ENCODE data around the gene ASTN2.

The ASTN2 gene

DNA sequence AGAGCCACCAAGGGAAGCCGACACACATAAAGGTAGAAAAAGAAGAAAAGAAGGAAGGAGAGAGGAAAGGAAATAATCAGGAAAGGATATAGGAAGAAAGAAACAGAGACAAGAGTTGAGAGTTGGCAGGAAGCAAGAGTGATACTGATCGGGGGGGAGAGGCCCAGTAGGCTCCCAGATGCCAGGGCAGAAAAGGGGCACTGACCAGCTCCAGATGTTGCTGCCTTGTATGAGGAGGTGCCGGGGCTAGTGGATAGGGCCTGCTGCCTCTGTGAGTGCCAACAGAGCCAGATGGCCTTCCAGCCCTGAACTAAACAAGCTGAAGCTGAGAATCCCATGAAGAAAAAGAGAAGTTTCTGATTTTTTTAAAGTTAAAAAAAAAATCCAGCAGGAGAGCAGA lies 809.8 kb downstream of the ASTN2 start:
- no peaks in the 10 kb centered on the region for H3K9me3 ChIP-seq (ENCODE audit: insufficient read depth, low read depth, low read length)
- WGBS = 94% methylated on average over 3 of the region's 3 CpGs
- H3K27me3 ChIP-seq (ENCODE audit: insufficient read depth, low read length) = no peaks in the 10 kb centered on the region

GRCh38 chr9:116604251-116604650 lies 810.6 kb downstream of the ASTN2 start:
- no peaks in the 10 kb centered on the region for H3K9me3 ChIP-seq (ENCODE audit: insufficient read depth, low read depth, low read length)
- H3K36me3 ChIP-seq (ENCODE audit: insufficient read depth, low read length) = no peaks in the 10 kb centered on the region
- H3K4me1 ChIP-seq (ENCODE audit: insufficient read depth, low read length) = no peaks in the 10 kb centered on the region; the same call in 1 of the 2 replicates
- no peaks in the 10 kb centered on the region for H3K27me3 ChIP-seq (ENCODE audit: insufficient read depth, low read length)
- no peak overlapping the region for H3K4me3 ChIP-seq (ENCODE audit: low read length)
- H3K27ac ChIP-seq (ENCODE audit: low read depth, low read length) = no peak overlapping the region
- H3K9ac ChIP-seq (ENCODE audit: low read depth, low read length) = no peak overlapping the region
- whole genome bisulfite sequencing = 90% methylated on average over 2 of the region's 2 CpGs

More for the DNA sequence above, 809.8 kb downstream of the ASTN2 start:
- H3K9ac ChIP-seq (ENCODE audit: low read depth, low read length) = no peak overlapping the region
- no peak overlapping the region for H3K4me3 ChIP-seq (ENCODE audit: low read length)
- H3K4me1 ChIP-seq (ENCODE audit: insufficient read depth, low read length) = no peaks in the 10 kb centered on the region; the same call in 1 of the 2 replicates
- H3K27ac ChIP-seq (ENCODE audit: low read depth, low read length) = no peak overlapping the region
- H3K36me3 ChIP-seq (ENCODE audit: insufficient read depth, low read length) = no peaks in the 10 kb centered on the region

DNA sequence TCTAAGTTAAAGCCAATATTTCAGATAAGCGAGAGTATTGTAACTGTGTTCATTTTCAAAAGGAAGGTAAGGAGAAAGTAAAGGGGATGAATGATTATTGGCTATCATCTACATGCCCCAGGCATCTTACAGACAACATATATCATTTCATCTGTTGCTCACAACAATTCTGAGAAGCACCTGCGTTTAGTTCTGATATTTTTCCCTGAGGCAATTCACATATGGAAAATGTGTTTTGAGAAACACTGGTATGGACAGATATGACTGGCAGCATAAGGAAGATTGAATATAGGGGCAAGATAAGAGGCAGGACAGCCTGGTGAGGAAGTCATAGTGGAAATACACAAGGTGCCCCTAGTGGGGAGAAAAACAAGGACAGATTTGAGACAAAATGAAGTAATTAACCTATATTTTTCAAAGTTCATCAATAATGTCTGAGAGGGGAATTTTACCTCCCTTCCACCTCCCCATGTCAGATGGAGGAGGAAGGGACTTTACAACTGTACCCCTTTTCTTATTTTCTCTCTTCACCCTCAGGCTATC lies 815.4 kb downstream of the ASTN2 start:
- no peak overlapping the region for H3K4me3 ChIP-seq (ENCODE audit: low read length)
- H3K27ac ChIP-seq (ENCODE audit: low read depth, low read length) = no peak overlapping the region
- WGBS = 97% methylated on average over 2 of the region's 2 CpGs
- no peaks in the 10 kb centered on the region for H3K27me3 ChIP-seq (ENCODE audit: insufficient read depth, low read length)
- no peak overlapping the region for H3K9ac ChIP-seq (ENCODE audit: low read depth, low read length)
- no peaks in the 10 kb centered on the region for H3K4me1 ChIP-seq (ENCODE audit: insufficient read depth, low read length)
- H3K9me3 ChIP-seq (ENCODE audit: insufficient read depth, low read depth, low read length) = no peaks in the 10 kb centered on the region
- H3K36me3 ChIP-seq (ENCODE audit: insufficient read depth, low read length) = no peaks in the 10 kb centered on the region

DNA sequence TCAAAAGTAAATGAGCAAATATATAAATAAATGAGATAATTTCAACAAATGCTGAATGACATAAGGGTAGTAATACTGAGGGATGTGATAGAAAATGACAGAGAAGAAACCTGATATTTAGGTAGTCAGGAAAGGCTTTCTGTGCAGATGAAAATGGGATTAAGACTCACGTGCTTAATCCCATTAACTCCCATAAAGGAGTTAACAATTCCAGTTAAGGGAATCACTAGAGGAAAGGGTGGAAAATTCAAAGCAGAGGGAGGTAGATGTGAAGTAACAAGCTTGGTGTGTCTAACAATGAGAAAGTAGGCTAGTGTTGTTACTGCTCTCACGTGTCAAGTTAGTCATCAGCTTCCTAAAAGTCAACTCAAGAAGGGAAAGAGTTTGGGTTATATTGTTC lies 818.2 kb downstream of the ASTN2 start:
- no peak overlapping the region for H3K9ac ChIP-seq (ENCODE audit: low read depth, low read length)
- no peaks in the 10 kb centered on the region for H3K27me3 ChIP-seq (ENCODE audit: insufficient read depth, low read length)
- no peak overlapping the region for H3K27ac ChIP-seq (ENCODE audit: low read depth, low read length)
- no peaks in the 10 kb centered on the region for H3K4me1 ChIP-seq (ENCODE audit: insufficient read depth, low read length)
- WGBS = 85% methylated on average over 1 of the region's 2 CpGs
- no peaks in the 10 kb centered on the region for H3K36me3 ChIP-seq (ENCODE audit: insufficient read depth, low read length)
- H3K4me3 ChIP-seq (ENCODE audit: low read length) = no peak overlapping the region
- H3K9me3 ChIP-seq (ENCODE audit: insufficient read depth, low read depth, low read length) = no peaks in the 10 kb centered on the region

DNA sequence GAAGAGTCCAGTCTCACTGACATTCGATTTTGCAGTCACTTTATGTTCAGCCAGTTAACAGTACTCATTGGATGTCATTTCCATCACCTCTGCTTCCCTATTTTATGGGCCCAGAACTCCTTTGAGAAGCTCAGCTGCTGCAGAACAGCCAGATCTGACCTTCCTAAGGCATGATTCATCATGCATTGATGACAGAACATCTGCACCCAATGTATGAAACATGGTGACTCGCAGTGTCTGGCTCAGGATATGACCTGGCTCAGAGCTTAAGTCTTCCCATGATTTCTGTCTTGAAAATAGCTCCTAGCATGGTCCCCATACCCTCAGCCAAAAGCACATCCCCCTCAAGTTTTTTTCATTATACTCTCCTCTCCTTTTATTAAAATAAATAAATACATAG lies 820.3 kb downstream of the ASTN2 start:
- Histone ChIP-seq H3K27ac (ENCODE audit: low read depth, low read length) (no peak overlapping the region), H3K36me3 (ENCODE audit: insufficient read depth, low read length) (no peaks in the 10 kb centered on the region), H3K9ac (ENCODE audit: low read depth, low read length) (no peak overlapping the region), H3K4me1 (ENCODE audit: insufficient read depth, low read length) (no peaks in the 10 kb centered on the region), H3K9me3 (ENCODE audit: insufficient read depth, low read depth, low read length) (no peaks in the 10 kb centered on the region), H3K4me3 (ENCODE audit: low read length) (no peak overlapping the region), H3K27me3 (ENCODE audit: insufficient read depth, low read length) (no peaks in the 10 kb centered on the region)
- WGBS = 88% methylated on average over 2 of the region's 2 CpGs

- Histone ChIP-seq H3K27me3 (ENCODE audit: insufficient read depth, low read length) (no peaks in the 10 kb centered on the region), H3K9me3 (ENCODE audit: insufficient read depth, low read depth, low read length) (peaks cover 12% of the 10 kb centered on the region; the same call in 1 of the 2 replicates), H3K4me1 (ENCODE audit: insufficient read depth, low read length) (no peaks in the 10 kb centered on the region), H3K27ac (ENCODE audit: low read depth, low read length) (no peak overlapping the region), H3K4me3 (ENCODE audit: low read length) (no peak overlapping the region), H3K9ac (ENCODE audit: low read depth, low read length) (no peak overlapping the region), H3K36me3 (ENCODE audit: insufficient read depth, low read length) (no peaks in the 10 kb centered on the region; the same call in 1 of the 2 replicates)
- 97% methylated on average over 3 of the region's 3 CpGs for WGBS
These were observed 821.9 kb downstream of the ASTN2 start for GRCh38 chr9:116592970-116593369.

GRCh38 chr9:116589392-116590354 lies 825.2 kb downstream of the ASTN2 start:
- H3K27ac ChIP-seq (ENCODE audit: low read depth, low read length) = no peak overlapping the region
- H3K36me3 ChIP-seq (ENCODE audit: insufficient read depth, low read length) = no peaks in the 10 kb centered on the region; the same call in 1 of the 2 replicates
- H3K4me1 ChIP-seq (ENCODE audit: insufficient read depth, low read length) = no peaks in the 10 kb centered on the region
- 79% methylated on average over 6 of the region's 7 CpGs for WGBS
- peaks cover 12% of the 10 kb centered on the region; the same call in 1 of the 2 replicates for H3K9me3 ChIP-seq (ENCODE audit: insufficient read depth, low read depth, low read length)
- H3K4me3 ChIP-seq (ENCODE audit: low read length) = no peak overlapping the region
- H3K9ac ChIP-seq (ENCODE audit: low read depth, low read length) = no peak overlapping the region
- H3K27me3 ChIP-seq (ENCODE audit: insufficient read depth, low read length) = no peaks in the 10 kb centered on the region

DNA sequence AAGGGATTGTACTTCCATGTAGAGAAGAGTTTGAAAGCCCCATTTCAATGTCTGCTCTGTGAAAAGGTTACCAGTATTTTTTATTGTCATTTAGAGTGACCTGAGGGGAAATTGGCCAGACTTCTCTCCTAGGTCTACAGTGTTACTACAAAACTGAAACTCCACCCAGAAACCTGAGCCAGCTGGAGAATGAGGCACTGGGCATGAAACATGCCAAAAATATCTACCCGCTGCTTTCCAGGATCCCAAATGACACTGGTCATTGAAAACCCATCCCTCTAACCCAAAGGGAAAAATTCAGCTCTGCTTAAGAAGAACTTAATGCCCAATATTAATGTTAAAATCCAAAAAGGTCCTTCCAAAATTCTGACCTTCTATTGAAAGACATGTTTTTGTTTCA lies 826.9 kb downstream of the ASTN2 start:
- Histone ChIP-seq H3K36me3 (ENCODE audit: insufficient read depth, low read length) (no peaks in the 10 kb centered on the region; the same call in 1 of the 2 replicates), H3K27ac (ENCODE audit: low read depth, low read length) (no peak overlapping the region), H3K9ac (ENCODE audit: low read depth, low read length) (no peak overlapping the region), H3K27me3 (ENCODE audit: insufficient read depth, low read length) (no peaks in the 10 kb centered on the region), H3K9me3 (ENCODE audit: insufficient read depth, low read depth, low read length) (peaks cover 12% of the 10 kb centered on the region; the same call in 1 of the 2 replicates), H3K4me1 (ENCODE audit: insufficient read depth, low read length) (no peaks in the 10 kb centered on the region), H3K4me3 (ENCODE audit: low read length) (no peak overlapping the region)
- 92% methylated on average over 1 of the region's 1 CpG for WGBS

- H3K4me3 ChIP-seq (ENCODE audit: low read length) = no peak overlapping the region
- no peak overlapping the region for H3K27ac ChIP-seq (ENCODE audit: low read depth, low read length)
- 100% methylated on average over 1 of the region's 1 CpG for WGBS
- no peaks in the 10 kb centered on the region; the same call in 1 of the 2 replicates for H3K36me3 ChIP-seq (ENCODE audit: insufficient read depth, low read length)
- H3K9ac ChIP-seq (ENCODE audit: low read depth, low read length) = no peak overlapping the region
- peaks cover 12% of the 10 kb centered on the region; the same call in 1 of the 2 replicates for H3K9me3 ChIP-seq (ENCODE audit: insufficient read depth, low read depth, low read length)
- H3K27me3 ChIP-seq (ENCODE audit: insufficient read depth, low read length) = no peaks in the 10 kb centered on the region
- no peaks in the 10 kb centered on the region for H3K4me1 ChIP-seq (ENCODE audit: insufficient read depth, low read length)
These were observed 829.0 kb downstream of the ASTN2 start for GRCh38 chr9:116585896-116586295.

GRCh38 chr9:116585204-116585603 lies 829.7 kb downstream of the ASTN2 start:
- Histone ChIP-seq H3K9me3 (ENCODE audit: insufficient read depth, low read depth, low read length) (peaks cover 12% of the 10 kb centered on the region; the same call in 1 of the 2 replicates), H3K27ac (ENCODE audit: low read depth, low read length) (no peak overlapping the region), H3K9ac (ENCODE audit: low read depth, low read length) (no peak overlapping the region), H3K27me3 (ENCODE audit: insufficient read depth, low read length) (no peaks in the 10 kb centered on the region), H3K4me3 (ENCODE audit: low read length) (no peak overlapping the region), H3K36me3 (ENCODE audit: insufficient read depth, low read length) (no peaks in the 10 kb centered on the region; the same call in 1 of the 2 replicates), H3K4me1 (ENCODE audit: insufficient read depth, low read length) (no peaks in the 10 kb centered on the region)

DNA sequence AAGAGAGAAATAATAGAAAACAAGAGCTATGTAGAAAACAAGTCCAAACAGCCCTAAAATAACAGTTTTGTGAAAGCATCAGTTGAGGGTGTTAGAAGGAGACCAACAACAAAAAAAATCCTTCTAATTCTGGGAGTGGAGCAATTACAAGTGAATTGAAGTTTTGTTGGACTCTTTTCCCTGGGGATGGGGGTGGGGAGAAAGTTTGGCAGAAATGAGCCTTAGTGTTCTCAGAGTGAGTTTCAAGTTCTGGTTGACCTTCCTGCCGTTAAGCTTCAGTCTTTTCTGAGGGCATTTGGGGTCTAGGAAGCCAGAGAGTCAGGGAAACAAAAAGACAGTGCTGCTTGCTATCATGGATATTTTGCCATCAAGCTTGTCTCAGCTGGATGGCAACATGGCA lies 834.0 kb downstream of the ASTN2 start:
- no peaks in the 10 kb centered on the region for H3K9me3 ChIP-seq (ENCODE audit: insufficient read depth, low read depth, low read length)
- H3K9ac ChIP-seq (ENCODE audit: low read depth, low read length) = no peak overlapping the region
- H3K36me3 ChIP-seq (ENCODE audit: insufficient read depth, low read length) = no peaks in the 10 kb centered on the region
- H3K4me3 ChIP-seq (ENCODE audit: low read length) = no peak overlapping the region
- 86% methylated on average over 1 of the region's 1 CpG for WGBS
- no peaks in the 10 kb centered on the region for H3K4me1 ChIP-seq (ENCODE audit: insufficient read depth, low read length)
- no peak overlapping the region for H3K27ac ChIP-seq (ENCODE audit: low read depth, low read length)
- no peaks in the 10 kb centered on the region for H3K27me3 ChIP-seq (ENCODE audit: insufficient read depth, low read length)

All from HUES64 (cell line).